HG02973 (cell line): Measurements from ENCODE around the gene NCOA4.
A peak's percentile ranks its signal among the peaks of the same experiment; 100 is the strongest.
"Not testable (repeated sequence)": the region's sequence is repeated elsewhere in the genome, so short reads cannot be mapped to it uniquely, and the experiment has no call there.

Experiments
- ATAC-seq: cut with Tn5 transposase; IDR thresholded peaks from one replicate; pipeline ENCODE4 v1.9.1; 2021; ENCODE audit warnings: moderate library complexity; ENCODE audit not compliant: unreplicated experiment

The NCOA4 gene

DNA sequence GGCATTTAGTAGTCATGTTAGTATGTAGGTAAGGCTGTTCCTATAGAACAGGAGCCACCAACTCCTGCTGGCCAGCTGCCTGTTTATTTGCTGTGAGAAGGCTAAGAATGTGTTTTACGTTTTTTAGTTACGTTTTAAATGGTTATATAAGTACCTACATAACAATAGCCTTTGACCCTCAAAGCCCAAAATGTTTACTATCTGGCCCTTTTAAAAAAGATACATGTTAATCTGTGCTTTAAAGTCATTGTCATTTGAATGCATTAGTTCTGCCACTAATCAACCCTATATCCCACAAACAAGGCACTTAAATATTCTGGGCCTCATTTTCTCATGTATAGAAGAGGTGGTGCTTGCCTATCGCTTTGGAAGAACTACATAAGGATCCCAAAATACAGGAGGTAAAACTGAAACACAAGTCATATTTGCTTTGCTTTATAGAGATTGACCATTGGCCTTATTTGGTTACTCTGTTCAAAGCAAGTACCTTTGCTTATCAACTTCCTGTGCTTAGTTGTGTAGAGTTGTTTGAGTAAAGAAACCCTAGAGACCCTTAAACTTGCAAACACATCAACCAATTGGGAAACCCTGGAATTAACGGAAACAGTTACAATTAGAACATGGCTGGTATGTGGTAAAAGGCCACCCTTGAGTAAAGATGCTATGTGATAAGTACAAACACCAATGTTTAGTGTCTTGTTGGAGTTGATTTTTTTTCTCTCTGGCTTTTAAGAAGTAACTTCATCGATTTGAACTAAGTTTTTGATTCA, 32.2 kb downstream of the NCOA4 start:
- no peak for ATAC-seq

DNA sequence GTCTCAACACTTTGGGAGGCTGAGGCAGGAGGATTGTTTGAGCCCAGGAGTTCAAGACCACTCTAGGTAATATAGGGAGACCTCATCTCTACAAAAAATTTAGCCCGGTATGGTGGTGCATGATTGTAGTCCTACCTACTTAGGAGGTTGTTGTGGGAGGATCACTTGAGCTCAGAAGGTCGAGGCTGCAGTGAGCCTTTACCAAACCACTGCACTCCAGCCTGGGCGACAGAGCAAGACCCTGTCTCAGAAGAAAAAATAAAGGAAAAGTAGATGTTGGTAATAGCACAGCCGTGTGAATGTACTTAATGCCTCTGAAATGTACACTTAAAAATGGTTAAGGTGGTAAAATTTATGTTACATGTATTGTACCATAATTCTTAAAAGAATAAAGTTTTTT, 32.9 kb downstream of the NCOA4 start:
- ATAC-seq, result no peak

DNA sequence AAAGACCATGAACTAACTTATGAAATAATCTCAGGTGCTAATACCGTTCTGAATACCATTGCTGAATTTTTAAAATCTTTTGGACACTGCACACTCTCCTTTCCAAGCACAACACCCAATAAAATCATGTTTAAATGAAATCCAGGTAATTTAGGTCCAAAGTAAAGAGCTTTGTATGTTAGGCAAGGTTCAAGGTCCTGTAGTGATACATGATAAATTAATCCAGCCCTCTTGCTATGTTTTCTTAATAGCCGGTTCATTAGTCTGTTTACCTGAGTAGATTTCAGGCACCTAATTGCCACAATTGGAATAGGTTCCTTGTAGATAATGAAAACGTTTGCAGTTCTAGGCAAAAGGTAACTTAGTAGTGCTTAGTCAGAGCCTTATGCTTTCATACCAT, 44.8 kb downstream of the NCOA4 start:
- ATAC-seq, result not testable (repeated sequence)

DNA sequence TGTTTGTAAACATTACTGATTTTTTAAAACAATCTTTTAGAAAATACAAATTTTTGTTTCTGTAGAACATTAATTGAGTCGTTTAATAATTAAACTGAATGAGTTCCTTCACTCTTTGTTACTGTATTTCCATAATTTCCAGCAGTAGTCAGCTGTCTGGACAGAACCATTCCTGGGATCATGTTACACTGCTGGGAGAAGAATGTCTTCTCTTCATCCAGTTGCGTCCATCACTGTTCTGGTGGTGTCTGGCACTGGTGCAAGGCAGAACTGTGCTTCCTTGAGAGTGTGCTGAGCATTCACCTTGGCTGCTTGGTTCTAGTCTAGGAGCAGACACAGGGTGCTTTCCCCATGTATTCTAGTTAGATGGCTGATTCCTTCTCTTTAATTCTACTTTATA, 46.0 kb downstream of the NCOA4 start:
- not testable (repeated sequence) for ATAC-seq

DNA sequence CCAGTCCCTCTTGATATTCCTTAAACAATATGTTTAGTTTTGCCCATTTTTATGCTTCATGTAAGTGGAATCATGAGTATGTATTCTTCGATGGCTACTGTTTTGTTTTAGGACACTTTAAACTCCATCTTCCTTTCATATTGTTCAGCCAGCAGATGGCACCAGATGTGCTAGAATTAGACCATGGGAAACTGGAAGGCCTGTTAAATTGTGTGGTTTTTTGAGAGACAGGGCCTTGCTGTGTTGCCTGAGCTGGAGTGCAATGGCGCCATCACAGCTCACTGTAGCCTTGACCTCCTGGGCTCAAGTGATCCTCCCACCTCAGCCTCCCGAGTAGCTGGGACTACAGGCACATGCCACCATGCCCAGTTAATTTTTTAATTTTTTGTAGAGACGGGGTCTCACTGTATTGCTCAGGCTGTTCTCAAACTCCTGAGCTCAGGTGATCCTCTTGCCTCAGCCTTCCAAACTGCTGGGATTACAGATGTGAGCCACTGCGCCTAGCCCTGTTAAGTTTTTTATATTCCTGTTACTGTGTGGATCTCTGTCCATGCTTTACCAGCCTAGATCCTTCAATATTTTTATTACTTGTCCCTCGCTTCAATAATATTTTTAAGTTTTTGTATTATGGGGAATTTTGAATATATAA, 46.8 kb downstream of the NCOA4 start:
- ATAC-seq, result not testable (repeated sequence)

DNA sequence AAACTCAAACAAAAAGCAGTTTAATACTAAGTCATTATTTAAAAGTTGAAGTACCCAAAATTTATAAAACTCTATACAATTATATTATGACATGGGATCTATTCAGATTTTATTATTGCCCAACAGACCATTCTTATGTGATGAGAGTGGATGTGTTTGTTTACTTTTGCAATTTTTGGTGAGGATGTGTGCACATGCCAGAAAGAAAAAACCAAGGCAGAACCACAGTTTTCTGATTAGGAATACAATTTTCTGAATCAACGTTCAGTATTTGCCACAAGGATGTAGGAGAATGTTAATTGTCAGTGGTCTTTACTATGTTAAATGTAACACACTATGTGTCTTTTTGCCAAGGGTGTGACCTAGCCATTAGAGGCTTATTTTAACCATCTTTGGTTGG, 49.1 kb downstream of the NCOA4 start:
- ATAC-seq, result not testable (repeated sequence)

DNA sequence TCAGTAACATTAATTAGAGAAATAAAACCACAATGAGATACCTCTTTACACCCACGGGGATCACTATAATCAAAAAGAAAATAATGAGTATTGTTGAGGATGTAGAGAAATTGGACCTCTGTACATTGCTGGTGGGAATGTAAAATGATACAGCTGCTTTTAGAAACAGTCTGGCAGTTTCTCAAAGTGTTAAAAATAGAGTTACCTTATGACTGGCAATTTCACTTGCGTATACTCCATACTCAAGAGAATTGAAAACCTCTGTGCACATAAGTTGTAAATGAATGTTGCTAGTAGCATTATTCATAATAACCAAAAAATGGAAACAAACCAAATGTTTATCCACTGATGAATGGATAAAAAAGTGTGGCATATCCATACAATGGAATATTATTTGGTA, 51.9 kb downstream of the NCOA4 start:
- ATAC-seq, result peak; percentile 75

DNA sequence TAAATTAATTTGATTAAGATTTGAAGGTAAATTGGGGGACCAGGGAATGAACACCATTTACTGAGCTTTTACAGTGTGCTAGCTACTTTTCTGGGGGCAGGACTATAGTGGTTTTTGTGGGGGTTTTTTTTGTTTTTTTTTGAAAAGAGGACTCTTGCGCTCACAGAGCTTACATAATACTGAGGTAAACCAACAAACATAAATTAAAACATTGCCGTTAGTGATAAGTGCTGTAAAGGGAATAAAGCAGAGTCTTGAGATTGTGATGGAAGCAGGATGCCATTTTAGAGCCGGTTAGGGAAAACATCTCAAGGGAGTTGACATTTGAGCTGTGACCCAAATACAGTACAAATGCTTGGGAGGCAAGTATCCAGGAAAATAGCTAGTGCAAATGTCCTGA, 56.4 kb downstream of the NCOA4 start:
- not testable (repeated sequence) for ATAC-seq

DNA sequence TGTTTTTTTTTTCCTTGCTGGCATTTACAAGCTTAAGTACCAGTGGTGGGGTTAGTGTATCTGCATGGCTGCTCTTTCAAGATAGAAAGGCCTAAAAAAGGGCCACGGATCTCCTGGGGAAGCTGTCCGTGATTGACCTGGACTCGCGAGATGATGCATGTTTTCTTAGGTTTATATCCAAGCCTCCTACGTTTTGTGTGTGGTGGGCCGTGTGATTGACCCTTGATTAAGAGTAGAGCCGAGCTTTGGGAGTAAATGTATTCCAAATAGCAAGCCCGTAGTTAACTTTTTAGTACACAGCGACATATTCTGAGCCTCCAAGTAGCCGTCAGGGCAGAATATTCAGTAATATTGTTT, 57.6 kb downstream of the NCOA4 start:
- ATAC-seq, result peak; percentile 10

DNA sequence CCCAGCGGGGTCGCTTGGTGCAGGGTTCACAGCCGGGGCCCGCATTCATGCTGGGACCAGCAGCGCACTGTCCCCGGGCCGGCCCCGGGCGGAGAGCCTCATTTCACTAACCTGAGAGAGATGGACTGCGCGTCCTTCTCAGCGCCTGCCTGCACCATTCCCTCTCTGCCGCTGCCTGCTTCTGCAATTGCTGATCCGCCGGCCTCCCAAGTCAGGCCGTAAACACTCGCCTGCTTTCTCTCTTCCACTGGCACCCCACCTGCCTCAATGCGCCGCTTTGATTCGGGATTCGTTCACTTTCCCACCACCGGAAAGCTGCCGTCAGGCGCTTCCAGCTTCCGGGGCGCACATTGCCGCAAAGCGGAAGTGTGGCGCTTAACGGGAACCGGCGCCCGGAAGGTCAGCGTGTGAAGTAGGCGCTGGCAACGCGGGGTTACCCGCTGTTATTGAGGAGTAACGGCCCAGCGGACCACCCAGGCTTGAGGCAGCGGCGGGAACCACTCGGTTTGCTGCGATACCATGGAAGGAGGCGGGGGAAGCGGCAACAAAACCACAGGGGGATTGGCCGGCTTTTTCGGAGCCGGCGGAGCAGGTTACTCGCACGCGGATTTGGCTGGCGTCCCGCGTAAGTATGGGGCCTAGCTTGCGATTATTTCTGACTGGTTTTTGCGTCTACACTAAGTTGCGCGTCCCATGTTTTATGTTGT, 58.2 kb downstream of the NCOA4 start, which contains the start of gene TIMM23:
TSS of gene TIMM23 (plus strand) at position 384 of the 707 bp plus-strand sequence. CDS start at position 520, 136 bp downstream.
- ATAC-seq, result peak; percentile 53

DNA sequence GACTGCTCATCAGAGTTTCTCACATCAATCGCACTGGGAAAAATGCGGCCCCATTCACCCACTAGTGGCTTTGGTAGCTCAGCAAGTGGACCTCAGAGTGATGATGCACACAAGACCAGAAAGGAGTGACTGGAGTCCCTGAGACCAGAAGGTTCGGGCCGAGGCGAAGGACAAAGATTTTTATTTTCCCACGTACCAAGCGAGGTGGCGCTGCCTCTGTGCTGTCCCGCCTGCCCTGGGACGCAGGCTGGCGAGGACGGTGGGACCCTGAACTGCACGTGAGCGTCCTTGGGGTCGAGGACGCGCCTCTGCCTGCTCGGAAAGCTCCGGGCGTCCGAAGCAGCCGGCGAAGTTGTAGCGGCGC, 58.7 kb downstream of the NCOA4 start:
- peak; percentile 30 for ATAC-seq

DNA sequence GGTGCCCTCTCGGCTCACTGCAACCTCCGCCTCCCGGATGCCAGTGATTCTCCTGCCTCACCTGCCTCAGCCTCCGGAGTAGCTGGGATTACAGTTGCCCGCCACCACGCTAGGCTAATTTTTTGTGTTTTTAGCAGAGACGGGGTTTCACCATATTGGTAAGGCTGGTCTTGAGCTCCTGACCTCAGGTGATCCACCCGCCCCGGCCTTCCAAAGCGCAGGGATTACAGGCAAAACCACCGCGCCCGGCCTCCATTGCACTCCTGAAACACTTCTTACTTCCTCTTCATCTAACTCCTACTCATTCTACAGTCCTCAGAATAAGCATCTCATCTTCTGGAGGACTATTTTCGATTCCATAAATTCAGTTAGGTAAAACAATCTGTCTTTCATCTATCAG, 59.4 kb downstream of the NCOA4 start:
- not testable (repeated sequence) for ATAC-seq

DNA sequence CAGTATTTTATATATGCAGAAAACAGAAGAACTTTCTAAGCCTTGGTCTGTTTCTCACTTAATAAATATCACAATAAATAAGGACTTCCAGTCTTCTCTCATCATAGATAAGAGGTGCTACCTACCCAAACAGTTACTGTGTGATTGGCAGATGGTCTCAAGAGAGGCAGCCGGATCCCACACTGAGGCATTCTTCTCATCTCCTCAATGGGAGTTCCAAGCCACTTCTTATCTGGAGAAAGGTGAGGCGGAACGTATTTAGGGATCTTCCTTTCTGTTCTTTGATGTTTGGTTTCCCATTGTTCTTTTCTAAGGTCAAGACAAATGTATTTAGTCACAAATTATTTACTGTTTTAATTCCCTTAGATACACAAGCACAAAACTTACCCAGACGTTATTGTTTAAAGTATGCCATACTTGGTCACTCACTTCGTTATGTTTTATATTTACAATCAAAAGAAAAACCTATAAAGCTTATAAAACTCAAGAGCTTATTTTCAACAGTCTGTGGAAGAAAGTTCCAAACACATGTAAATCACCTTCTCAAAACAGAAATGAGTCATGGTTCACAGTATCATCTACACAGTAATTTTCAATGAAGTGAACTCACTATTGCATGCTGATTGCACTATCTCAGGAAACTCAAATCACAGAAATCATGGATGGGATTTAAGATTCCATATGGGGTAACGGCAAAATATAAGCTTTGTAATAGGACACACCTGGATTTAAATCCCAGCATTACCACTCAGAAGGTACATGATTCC, 67.6 kb downstream of the NCOA4 start:
- ATAC-seq, result not testable (repeated sequence)

DNA sequence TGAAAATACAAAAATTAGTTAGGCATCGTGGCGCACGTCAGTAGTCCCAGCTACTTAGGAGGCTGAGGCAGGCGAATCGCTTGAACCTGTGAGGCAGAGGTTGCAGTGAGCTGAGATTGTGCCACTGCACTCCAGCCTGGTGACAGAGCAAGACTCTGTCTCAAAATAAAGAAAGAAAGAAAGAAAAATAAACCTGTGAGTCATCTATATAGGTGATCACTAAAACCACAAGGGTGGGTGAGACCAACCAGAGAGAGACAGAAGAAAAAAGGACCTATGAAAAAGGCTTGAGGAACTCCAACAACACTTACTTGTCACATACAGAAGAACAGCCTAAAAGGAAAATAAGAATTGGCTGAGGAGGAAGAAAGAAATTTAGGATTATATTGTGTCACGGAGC, 72.5 kb downstream of the NCOA4 start:
- ATAC-seq, result not testable (repeated sequence)

DNA sequence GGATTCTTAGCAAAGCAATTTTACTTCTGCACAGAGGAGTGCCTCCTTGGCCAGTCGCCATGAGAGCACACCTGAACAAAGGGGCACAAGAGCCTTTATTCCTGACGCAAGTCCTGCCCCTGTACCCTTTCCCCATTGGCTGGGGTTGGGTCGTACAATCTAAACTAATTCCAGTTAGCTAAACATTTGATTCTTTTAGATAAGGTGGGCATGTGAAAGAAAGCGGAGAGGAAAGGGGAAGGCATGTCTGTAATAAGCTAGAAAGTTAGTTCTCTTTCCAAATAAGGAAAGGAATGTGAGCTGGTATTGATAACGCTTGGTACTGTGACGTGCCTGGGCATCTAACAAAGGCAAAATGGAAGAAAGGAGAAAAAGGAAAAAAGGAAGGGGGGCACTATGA, 73.8 kb downstream of the NCOA4 start:
- not testable (repeated sequence) for ATAC-seq
